HepG2 (cell line): ENCODE measurements around the gene PAGE2B. TPM values are rescaled to one million over a fixed set of nuclear protein-coding genes. Genes with fewer than 3 reads are reported as not detected.

Experiments used
- ATAC-seq: fragments of 200-7000 bp; cut with Tn5 transposase; 3 replicates; pipeline ENCODE4 v1.9.1; 2020; ENCODE audit warnings: mild to moderate bottlenecking, moderate library complexity
- BruUV-seq: library from RNA; stranded (reverse); fragments of 400-500 nt; replicated peaks from 2 replicates; lab custom pipeline; 2021; lab: Mats Ljungman, UMichigan
- CTCF ChIA-PET: fragments of 300-600 bp; formaldehyde crosslinking; extraction: SDS; loops from one replicate; lab custom pipeline; 2021; ENCODE audit warnings: low total read pairs, inconsistent platforms, low intra/inter-chr PET ratio; lab: Yijun Ruan, JAX
- POLR2A ChIA-PET: fragments of 350-600 bp; sonication (Branson Sonifier 250); formaldehyde crosslinking; loops from one replicate; lab custom pipeline; 2020; ENCODE audit warnings: antibody characterized with exemption, inconsistent platforms; lab: Yijun Ruan, JAX
- DNase-seq: peaks from one replicate; pipeline ENCODE4 v3.0.0-alpha.2; 2015; ENCODE audit warnings: low spot score
- FAIRE-seq: peaks from 3 replicates; lab custom pipeline; 2011; peaks lifted over from hg19 to GRCh38; lab: Jason Lieb, UNC
- H2AFZ ChIP-seq: one replicate; pipeline ENCODE4 v1.6.1; 2011; ENCODE audit warnings: low read length, inconsistent platforms
- H3K27ac ChIP-seq: fragments of 300-600 bp; 3 replicates; pipeline ENCODE4 v1.8.0; 2011; ENCODE audit warnings: mixed run types, mild to moderate bottlenecking, mixed read lengths, low read length, inconsistent platforms; ENCODE audit not compliant: insufficient read depth; ENCODE audit errors: extremely low read length
- H3K27me3 ChIP-seq, 2 experiments: fragments of 200-600 bp in 1 of 2; 2 replicates in 1 of 2; 3 replicates in 1 of 2; pipeline versions ENCODE4 v1.6.0 to v1.8.0; 2011; ENCODE audit warnings: low read length in 2 of 2, mild to moderate bottlenecking in 2 of 2, moderate library complexity in 2 of 2, inconsistent platforms in 1 of 2; ENCODE audit not compliant: insufficient read depth in 2 of 2, control insufficient read depth in 1 of 2
- H3K36me3 ChIP-seq, 2 experiments: fragments of 200-600 bp in 1 of 2; replicated peaks in 1 of 2; 2 replicates in 1 of 2; 3 replicates in 1 of 2; pipeline versions ENCODE4 v1.5.1 to v1.8.0; 2011; ENCODE audit warnings: low read length in 2 of 2, inconsistent platforms in 1 of 2; ENCODE audit not compliant: insufficient read depth in 2 of 2, control insufficient read depth in 1 of 2
- H3K4me1 ChIP-seq: 2 replicates; pipeline ENCODE4 v1.5.1; 2012; ENCODE audit warnings: low read length, inconsistent platforms; ENCODE audit not compliant: insufficient read depth
- H3K4me2 ChIP-seq: 2 replicates; pipeline ENCODE4 v1.6.0; 2011; ENCODE audit warnings: low read depth, low read length, inconsistent platforms
- H3K4me3 ChIP-seq, 3 experiments: fragments of 200-600 bp in 1 of 3; sonication (generic), shearing (Covaris generic) in 1 of 3; replicated peaks in 1 of 3; 2 replicates each; pipeline ENCODE4 v1.5.1; 2011 to 2016; ENCODE audit warnings: low read length in 3 of 3, inconsistent platforms in 2 of 3, low read depth in 2 of 3, mild to moderate bottlenecking in 2 of 3, control low read depth in 1 of 3, mixed read lengths in 1 of 3; ENCODE audit not compliant: insufficient read depth in 1 of 3
- H3K79me2 ChIP-seq: one replicate; pipeline ENCODE4 v1.6.1; 2011; ENCODE audit warnings: low read length, inconsistent platforms; ENCODE audit not compliant: insufficient read depth
- H3K9ac ChIP-seq: 2 replicates; pipeline ENCODE4 v1.6.0; 2011; ENCODE audit warnings: mild to moderate bottlenecking, low read depth, low read length, inconsistent platforms; ENCODE audit not compliant: insufficient read depth
- H3K9me3 ChIP-seq: 2 replicates; pipeline ENCODE4 v1.5.1; 2012; ENCODE audit warnings: mild to moderate bottlenecking, low read length
- H4K20me1 ChIP-seq: 2 replicates; pipeline ENCODE4 v1.6.0; 2011; ENCODE audit warnings: inconsistent platforms, mild to moderate bottlenecking, low read length, moderate library complexity; ENCODE audit not compliant: insufficient read depth
- CBX5 ChIP-seq: sonication (generic); formaldehyde crosslinking; IDR thresholded peaks from 2 replicates; pipeline ENCODE4 v1.4.0; 2020; ENCODE audit warnings: missing genetic modification reagents, borderline replicate concordance
- CCDC6 ChIP-seq: sonication (generic); formaldehyde crosslinking; IDR thresholded peaks from 2 replicates; pipeline ENCODE4 v1.8.1; 2022; ENCODE audit warnings: mild to moderate bottlenecking, missing genetic modification reagents, moderate library complexity
- MAFF ChIP-seq: IDR thresholded peaks from 2 replicates; pipeline ENCODE4 v1.6.1; 2011; ENCODE audit warnings: low read depth, low read length, improper control_type of control experiment
- MAFK ChIP-seq, 2 experiments: IDR thresholded peaks in 1 of 2; conservative IDR thresholded peaks in 1 of 2; 2 replicates each; pipeline ENCODE4 v1.6.1; 2011; ENCODE audit warnings: improper control_type of control experiment in 2 of 2, low read length in 2 of 2
- ONECUT2 ChIP-seq: sonication (generic); formaldehyde crosslinking; IDR thresholded peaks from 2 replicates; pipeline ENCODE4 v1.4.0; 2020; ENCODE audit warnings: missing genetic modification reagents
- RNF219 ChIP-seq: sonication (generic); formaldehyde crosslinking; IDR thresholded peaks from 2 replicates; pipeline ENCODE4 v1.5.0; 2020; ENCODE audit warnings: mild to moderate bottlenecking, missing genetic modification reagents
- ZKSCAN5 ChIP-seq: sonication (generic); formaldehyde crosslinking; IDR thresholded peaks from 2 replicates; pipeline ENCODE4 v1.5.1; 2020; ENCODE audit warnings: mild to moderate bottlenecking, missing genetic modification reagents
- ZNF335 ChIP-seq: sonication (generic); formaldehyde crosslinking; IDR thresholded peaks from 2 replicates; pipeline ENCODE4 v1.4.0; 2020; ENCODE audit warnings: missing genetic modification reagents
- ZNF788 ChIP-seq: sonication (generic); formaldehyde crosslinking; IDR thresholded peaks from 2 replicates; pipeline ENCODE4 v1.5.0; 2020; ENCODE audit warnings: mild to moderate bottlenecking, missing genetic modification reagents, borderline replicate concordance
- WGBS: methylation state at CpG from one replicate; pipeline ENCODE4 v1.1.6; 2017; ENCODE audit warnings: low lambda C conversion rate; 5-methylcytosine and 5-hydroxymethylcytosine counted together
- in situ Hi-C: cut with HindIII; loops from 2 replicates; pipeline ENCODE4 v1.10.0; 2017; ENCODE audit warnings: low pct_unique_long_range_greater_than_20kb; ENCODE audit not compliant: extremely low pct_ligation_motif_present
- intact Hi-C: fragments of 100-400 bp; cut with micrococcal nuclease; formaldehyde crosslinking; loops from one replicate; pipeline ENCODE4 v1.10.0; 2022; ENCODE audit not compliant: unreplicated experiment
- polyA plus RNA-seq, 8 experiments: library from polyadenylated mRNA; depleted of rRNA in 3 of 8; stranded (reverse) in 7 of 8; unstranded in 1 of 8; fragments of >200 nt; fragmentation: Illumina TruSeq in 4 of 8; extraction: Trizol in 4 of 8; gene quantifications; 2 replicates each; pipeline versions ENCODE4 v1.2.1 to v1.2.3, GENCODE V29; 2011 to 2016; ENCODE audit warnings: low read depth in 4 of 8, missing spikeins in 1 of 8, mixed read lengths in 1 of 8; ENCODE audit not compliant: insufficient read depth in 1 of 8
- total RNA-seq, 5 experiments: library from RNA; depleted of rRNA; stranded (reverse); fragments of >200 nt; fragmentation: Illumina TruSeq; extraction: Trizol; gene quantifications; 2 replicates each; pipeline ENCODE4 v1.2.3, GENCODE V29; 2016; ENCODE audit warnings: low read depth in 1 of 5
- TF ChIP-seq, protein P1 (sequence below): sonication (generic); formaldehyde crosslinking; IDR thresholded peaks from 2 replicates; pipeline ENCODE4 v1.4.0; 2020; ENCODE audit warnings: missing genetic modification reagents, borderline replicate concordance
- TF ChIP-seq, protein P2 (sequence below): IDR thresholded peaks from 2 replicates; pipeline ENCODE4 v1.4.0; 2020; ENCODE audit warnings: mild to moderate bottlenecking, missing genetic modification reagents

The PAGE2B gene
- total and polyA plus RNA-seq, 2 of the 13 experiments (the other 11 are each of a cell fraction or from before 2014, with no cell fraction given) = 0.57 TPM; not detected in 1

GRCh38 chrX:55098691-55099090, 23.9 kb downstream of the PAGE2B start:
- CTCF ChIA-PET = no interaction called here
- no peaks in the 10 kb centered on the region for H3K36me3 ChIP-seq
- FAIRE-seq = no peak
- no peaks in the 10 kb centered on the region for H3K4me1 ChIP-seq
- POLR2A ChIA-PET = no interaction called here
- H4K20me1 ChIP-seq = no peaks in the 10 kb centered on the region
- WGBS = 0% methylated on average over 2 of the region's 2 CpGs
- no peak overlapping the region for H2AFZ ChIP-seq
- in situ Hi-C loops = no loop called here
- no peak for DNase-seq
- H3K4me3 ChIP-seq = no peak overlapping the region
- H3K9ac ChIP-seq = no peak overlapping the region
- BruUV-seq = no TSS peak
- no peaks in the 10 kb centered on the region for H3K27me3 ChIP-seq
- TF ChIP-seq CBX5 (CRISPR knock-in tag) (no peak), CCDC6 (CRISPR knock-in tag) (no peak), RNF219 (CRISPR knock-in tag) (no peak), ONECUT2 (no peak), ZNF335 (CRISPR knock-in tag) (no peak), ZNF788 (no peak)
- TF ChIP-seq, all 625 proteins: peak for 0
- ATAC-seq = no peak
- Histone ChIP-seq H3K9me3 (no peaks in the 10 kb centered on the region), H3K4me2 (no peak overlapping the region), H3K27ac (no peak overlapping the region), H3K79me2 (no peaks in the 10 kb centered on the region)
- intact Hi-C loops = no loop called here

DNA sequence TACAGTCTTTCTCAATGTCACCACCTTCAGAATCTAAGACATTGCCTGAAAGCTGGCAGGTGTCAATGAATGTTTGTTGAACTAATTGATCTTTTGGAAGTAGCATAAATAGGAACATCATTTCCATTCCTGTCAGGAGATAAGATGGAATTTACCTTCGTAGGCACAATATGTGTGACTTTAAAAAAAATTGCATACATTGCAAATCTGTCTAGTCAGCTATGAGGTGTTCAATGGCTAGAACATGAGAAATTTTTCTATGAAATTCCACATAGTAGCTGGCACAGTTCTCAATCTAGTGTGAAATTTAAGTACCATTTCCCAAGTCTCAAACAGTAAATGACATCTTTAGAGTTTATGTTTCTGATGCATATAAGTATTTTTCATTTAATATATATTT, 24.3 kb downstream of the PAGE2B start:
- Histone ChIP-seq H3K79me2 (no peaks in the 10 kb centered on the region), H3K9me3 (no peaks in the 10 kb centered on the region), H3K4me2 (no peak overlapping the region), H3K27me3 (no peaks in the 10 kb centered on the region), H3K4me3 (no peak overlapping the region), H3K9ac (no peak overlapping the region), H3K36me3 (no peaks in the 10 kb centered on the region), H4K20me1 (no peaks in the 10 kb centered on the region), H3K4me1 (no peaks in the 10 kb centered on the region), H3K27ac (no peak overlapping the region), H2AFZ (no peak overlapping the region)
- ChIA-PET POLR2A (no interaction called here), CTCF (no interaction called here)
- no TSS peak for BruUV-seq
- FAIRE-seq (no peak), DNase-seq (no peak), ATAC-seq (no peak)
- in situ Hi-C loops (no loop called here), intact Hi-C loops (no loop called here)
- WGBS = 9% methylated on average over 1 of the region's 1 CpG
- TF ChIP-seq, protein P1, sequence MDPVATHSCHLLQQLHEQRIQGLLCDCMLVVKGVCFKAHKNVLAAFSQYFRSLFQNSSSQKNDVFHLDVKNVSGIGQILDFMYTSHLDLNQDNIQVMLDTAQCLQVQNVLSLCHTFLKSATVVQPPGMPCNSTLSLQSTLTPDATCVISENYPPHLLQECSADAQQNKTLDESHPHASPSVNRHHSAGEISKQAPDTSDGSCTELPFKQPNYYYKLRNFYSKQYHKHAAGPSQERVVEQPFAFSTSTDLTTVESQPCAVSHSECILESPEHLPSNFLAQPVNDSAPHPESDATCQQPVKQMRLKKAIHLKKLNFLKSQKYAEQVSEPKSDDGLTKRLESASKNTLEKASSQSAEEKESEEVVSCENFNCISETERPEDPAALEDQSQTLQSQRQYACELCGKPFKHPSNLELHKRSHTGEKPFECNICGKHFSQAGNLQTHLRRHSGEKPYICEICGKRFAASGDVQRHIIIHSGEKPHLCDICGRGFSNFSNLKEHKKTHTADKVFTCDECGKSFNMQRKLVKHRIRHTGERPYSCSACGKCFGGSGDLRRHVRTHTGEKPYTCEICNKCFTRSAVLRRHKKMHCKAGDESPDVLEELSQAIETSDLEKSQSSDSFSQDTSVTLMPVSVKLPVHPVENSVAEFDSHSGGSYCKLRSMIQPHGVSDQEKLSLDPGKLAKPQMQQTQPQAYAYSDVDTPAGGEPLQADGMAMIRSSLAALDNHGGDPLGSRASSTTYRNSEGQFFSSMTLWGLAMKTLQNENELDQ (CRISPR knock-in tag) = no peak
- peak; percentile 65 for TF ChIP-seq MAFF
- TF ChIP-seq, protein P2, sequence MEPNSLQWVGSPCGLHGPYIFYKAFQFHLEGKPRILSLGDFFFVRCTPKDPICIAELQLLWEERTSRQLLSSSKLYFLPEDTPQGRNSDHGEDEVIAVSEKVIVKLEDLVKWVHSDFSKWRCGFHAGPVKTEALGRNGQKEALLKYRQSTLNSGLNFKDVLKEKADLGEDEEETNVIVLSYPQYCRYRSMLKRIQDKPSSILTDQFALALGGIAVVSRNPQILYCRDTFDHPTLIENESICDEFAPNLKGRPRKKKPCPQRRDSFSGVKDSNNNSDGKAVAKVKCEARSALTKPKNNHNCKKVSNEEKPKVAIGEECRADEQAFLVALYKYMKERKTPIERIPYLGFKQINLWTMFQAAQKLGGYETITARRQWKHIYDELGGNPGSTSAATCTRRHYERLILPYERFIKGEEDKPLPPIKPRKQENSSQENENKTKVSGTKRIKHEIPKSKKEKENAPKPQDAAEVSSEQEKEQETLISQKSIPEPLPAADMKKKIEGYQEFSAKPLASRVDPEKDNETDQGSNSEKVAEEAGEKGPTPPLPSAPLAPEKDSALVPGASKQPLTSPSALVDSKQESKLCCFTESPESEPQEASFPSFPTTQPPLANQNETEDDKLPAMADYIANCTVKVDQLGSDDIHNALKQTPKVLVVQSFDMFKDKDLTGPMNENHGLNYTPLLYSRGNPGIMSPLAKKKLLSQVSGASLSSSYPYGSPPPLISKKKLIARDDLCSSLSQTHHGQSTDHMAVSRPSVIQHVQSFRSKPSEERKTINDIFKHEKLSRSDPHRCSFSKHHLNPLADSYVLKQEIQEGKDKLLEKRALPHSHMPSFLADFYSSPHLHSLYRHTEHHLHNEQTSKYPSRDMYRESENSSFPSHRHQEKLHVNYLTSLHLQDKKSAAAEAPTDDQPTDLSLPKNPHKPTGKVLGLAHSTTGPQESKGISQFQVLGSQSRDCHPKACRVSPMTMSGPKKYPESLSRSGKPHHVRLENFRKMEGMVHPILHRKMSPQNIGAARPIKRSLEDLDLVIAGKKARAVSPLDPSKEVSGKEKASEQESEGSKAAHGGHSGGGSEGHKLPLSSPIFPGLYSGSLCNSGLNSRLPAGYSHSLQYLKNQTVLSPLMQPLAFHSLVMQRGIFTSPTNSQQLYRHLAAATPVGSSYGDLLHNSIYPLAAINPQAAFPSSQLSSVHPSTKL = no peak
- TF ChIP-seq MAFK (conservative IDR thresholded peaks at IDR 0.05 in 1 of 2, IDR thresholded peaks at IDR 0.05 in 1 of 2; ENCODE audit: low read length in 2 of 2) = peak; percentile 55 to 77
- TF ChIP-seq ZKSCAN5 (CRISPR knock-in tag) = no peak
